SK-N-SH treated with all-trans-retinoic acid at 6 μM for 48 hours (cell line): ENCODE data around the gene HOXA13.

Source experiments
- ATAC-seq: fragments of 200-7000 bp; cut with Tn5 transposase; 3 replicates; pipeline ENCODE4 v1.9.1; 2020; ENCODE audit warnings: mild to moderate bottlenecking, moderate library complexity
- ARNTL ChIP-seq: fragments of 450-650 bp; formaldehyde crosslinking; IDR thresholded peaks from 2 replicates; pipeline ENCODE4 v1.5.0; 2020; ENCODE audit warnings: low read depth, mild to moderate bottlenecking, moderate library complexity, borderline replicate concordance
- CSDC2 ChIP-seq: fragments of 250-450 bp; sonication (Bioruptor Pico); IDR thresholded peaks from 2 replicates; pipeline ENCODE4 v1.5.0; 2020; ENCODE audit warnings: mild to moderate bottlenecking, moderate library complexity
- ESRRG ChIP-seq: fragments of 250-450 bp; sonication (Bioruptor Pico); IDR thresholded peaks from 2 replicates; pipeline ENCODE4 v1.6.1; 2021; ENCODE audit warnings: mild to moderate bottlenecking
- GLIS3 ChIP-seq: fragments of 250-450 bp; sonication (Bioruptor Pico); IDR thresholded peaks from 2 replicates; pipeline ENCODE4 v1.5.0; 2020; ENCODE audit warnings: mild to moderate bottlenecking, moderate library complexity
- ISL1 ChIP-seq: fragments of 250-450 bp; sonication (Bioruptor Pico); IDR thresholded peaks from 2 replicates; pipeline ENCODE4 v2.1.2; 2022; ENCODE audit warnings: mild to moderate bottlenecking, moderate library complexity
- OSR1 ChIP-seq: fragments of 250-450 bp; sonication (Bioruptor Pico); IDR thresholded peaks from 2 replicates; pipeline ENCODE4 v1.8.0; 2022; ENCODE audit warnings: moderate library complexity, mild to moderate bottlenecking, inconsistent platforms
- PPARA ChIP-seq: fragments of 250-450 bp; sonication (Bioruptor Pico); IDR thresholded peaks from 2 replicates; pipeline ENCODE4 v1.5.0; 2020; ENCODE audit warnings: mild to moderate bottlenecking, borderline replicate concordance
- TCF4 ChIP-seq: fragments of 250-450 bp; sonication (Bioruptor Pico); IDR thresholded peaks from 2 replicates; pipeline ENCODE4 v1.8.0; 2021; ENCODE audit warnings: mild to moderate bottlenecking, moderate library complexity, borderline replicate concordance
- TOX ChIP-seq: fragments of 250-450 bp; sonication (Bioruptor Pico); IDR thresholded peaks from 2 replicates; pipeline ENCODE4 v1.8.0; 2021; ENCODE audit warnings: mild to moderate bottlenecking, moderate library complexity, borderline replicate concordance
- ZC3H10 ChIP-seq: fragments of 250-450 bp; sonication (Bioruptor Pico); IDR thresholded peaks from 2 replicates; pipeline ENCODE4 v1.5.1; 2021; ENCODE audit warnings: mild to moderate bottlenecking, moderate library complexity
- ZFP3 ChIP-seq: fragments of 250-450 bp; sonication (Bioruptor Pico); IDR thresholded peaks from 2 replicates; pipeline ENCODE4 v1.5.0; 2020; ENCODE audit warnings: mild to moderate bottlenecking, moderate library complexity
- ZFP30 ChIP-seq: fragments of 450-650 bp; formaldehyde crosslinking; IDR thresholded peaks from 2 replicates; pipeline ENCODE4 v1.5.0; 2022; ENCODE audit warnings: mild to moderate bottlenecking, moderate library complexity
- ZNF565 ChIP-seq: fragments of 450-650 bp; formaldehyde crosslinking; conservative IDR thresholded peaks from 2 replicates; pipeline ENCODE4 v1.5.0; 2020; ENCODE audit warnings: low read depth, mild to moderate bottlenecking, moderate library complexity
- ZNF70 ChIP-seq: fragments of 450-650 bp; formaldehyde crosslinking; IDR thresholded peaks from 2 replicates; pipeline ENCODE4 v1.5.0; 2020; ENCODE audit warnings: mild to moderate bottlenecking, moderate library complexity
- ZNF8 ChIP-seq: fragments of 450-650 bp; formaldehyde crosslinking; IDR thresholded peaks from 2 replicates; pipeline ENCODE4 v1.5.0; 2020; ENCODE audit warnings: mild to moderate bottlenecking, moderate library complexity
- TF ChIP-seq, protein P1 (sequence below): fragments of 250-450 bp; sonication (Bioruptor Pico); IDR thresholded peaks from 2 replicates; pipeline ENCODE4 v1.8.0; 2020; ENCODE audit warnings: mild to moderate bottlenecking, moderate library complexity, borderline replicate concordance
- TF ChIP-seq, protein P2 (sequence below): fragments of 250-450 bp; sonication (Bioruptor Pico); IDR thresholded peaks from 2 replicates; pipeline ENCODE4 v1.5.1; 2021; ENCODE audit warnings: mild to moderate bottlenecking, moderate library complexity
- TF ChIP-seq, protein P3 (sequence below): fragments of 250-450 bp; sonication (Bioruptor Pico); IDR thresholded peaks from 2 replicates; pipeline ENCODE4 v1.8.0; 2021; ENCODE audit warnings: low read depth, mild to moderate bottlenecking, moderate library complexity, borderline replicate concordance
- TF ChIP-seq, protein P4 (sequence below): fragments of 250-450 bp; sonication (Bioruptor Pico); IDR thresholded peaks from 2 replicates; pipeline ENCODE4 v1.5.1; 2020; ENCODE audit warnings: low read depth, mild to moderate bottlenecking, moderate library complexity

HOXA13 gene

DNA sequence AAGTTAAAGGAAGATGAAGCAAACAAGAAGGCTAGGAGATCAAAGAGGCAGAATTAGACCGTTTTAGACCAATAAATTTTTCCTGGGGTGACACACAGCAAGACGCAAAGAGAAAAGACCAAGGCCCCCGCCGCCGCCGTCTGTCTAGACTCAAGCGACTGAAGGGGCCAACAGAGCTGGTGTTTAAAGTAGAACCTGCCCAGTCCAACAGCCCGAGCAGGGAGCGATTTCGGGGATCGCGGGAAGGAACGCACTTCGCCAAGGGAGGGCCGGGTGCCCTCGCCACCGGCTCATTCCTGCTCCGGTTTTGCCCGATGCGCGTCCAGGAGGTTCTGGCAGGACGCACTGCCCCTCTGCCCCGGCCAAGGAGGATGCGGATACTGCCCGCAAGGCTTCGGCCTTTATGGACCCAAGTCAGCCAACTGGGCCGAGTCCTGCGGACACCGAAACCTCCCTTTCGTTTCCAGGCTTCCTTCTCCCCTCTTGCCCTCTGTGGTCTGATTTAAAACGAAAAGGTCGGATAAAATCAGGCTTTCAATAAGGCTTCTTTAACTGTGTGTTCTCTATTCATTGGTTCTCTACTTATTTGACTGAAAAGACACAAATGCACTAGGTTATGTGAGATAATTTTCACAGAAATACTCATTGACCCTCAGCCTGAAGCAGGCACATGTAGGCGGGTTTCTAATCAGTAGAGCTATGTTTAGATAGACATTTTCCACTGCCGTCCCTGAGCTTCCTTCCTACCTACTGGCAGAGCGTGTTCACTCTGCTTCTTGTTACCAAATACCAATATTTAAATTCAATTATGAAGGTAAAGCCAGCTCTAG lies 41.2 kb downstream of the HOXA13 start:
- no peak for ATAC-seq
- TF ChIP-seq ISL1 (CRISPR knock-in tag): no peak
- no peak for TF ChIP-seq ESRRG
- TF ChIP-seq, protein P1, sequence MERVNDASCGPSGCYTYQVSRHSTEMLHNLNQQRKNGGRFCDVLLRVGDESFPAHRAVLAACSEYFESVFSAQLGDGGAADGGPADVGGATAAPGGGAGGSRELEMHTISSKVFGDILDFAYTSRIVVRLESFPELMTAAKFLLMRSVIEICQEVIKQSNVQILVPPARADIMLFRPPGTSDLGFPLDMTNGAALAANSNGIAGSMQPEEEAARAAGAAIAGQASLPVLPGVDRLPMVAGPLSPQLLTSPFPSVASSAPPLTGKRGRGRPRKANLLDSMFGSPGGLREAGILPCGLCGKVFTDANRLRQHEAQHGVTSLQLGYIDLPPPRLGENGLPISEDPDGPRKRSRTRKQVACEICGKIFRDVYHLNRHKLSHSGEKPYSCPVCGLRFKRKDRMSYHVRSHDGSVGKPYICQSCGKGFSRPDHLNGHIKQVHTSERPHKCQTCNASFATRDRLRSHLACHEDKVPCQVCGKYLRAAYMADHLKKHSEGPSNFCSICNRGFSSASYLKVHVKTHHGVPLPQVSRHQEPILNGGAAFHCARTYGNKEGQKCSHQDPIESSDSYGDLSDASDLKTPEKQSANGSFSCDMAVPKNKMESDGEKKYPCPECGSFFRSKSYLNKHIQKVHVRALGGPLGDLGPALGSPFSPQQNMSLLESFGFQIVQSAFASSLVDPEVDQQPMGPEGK: no peak
- TF ChIP-seq, protein P2, sequence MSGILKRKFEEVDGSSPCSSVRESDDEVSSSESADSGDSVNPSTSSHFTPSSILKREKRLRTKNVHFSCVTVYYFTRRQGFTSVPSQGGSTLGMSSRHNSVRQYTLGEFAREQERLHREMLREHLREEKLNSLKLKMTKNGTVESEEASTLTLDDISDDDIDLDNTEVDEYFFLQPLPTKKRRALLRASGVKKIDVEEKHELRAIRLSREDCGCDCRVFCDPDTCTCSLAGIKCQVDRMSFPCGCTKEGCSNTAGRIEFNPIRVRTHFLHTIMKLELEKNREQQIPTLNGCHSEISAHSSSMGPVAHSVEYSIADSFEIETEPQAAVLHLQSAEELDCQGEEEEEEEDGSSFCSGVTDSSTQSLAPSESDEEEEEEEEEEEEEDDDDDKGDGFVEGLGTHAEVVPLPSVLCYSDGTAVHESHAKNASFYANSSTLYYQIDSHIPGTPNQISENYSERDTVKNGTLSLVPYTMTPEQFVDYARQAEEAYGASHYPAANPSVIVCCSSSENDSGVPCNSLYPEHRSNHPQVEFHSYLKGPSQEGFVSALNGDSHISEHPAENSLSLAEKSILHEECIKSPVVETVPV (CRISPR knock-in tag): no peak
- no peak for TF ChIP-seq TOX (CRISPR knock-in tag)
- no peak for TF ChIP-seq PPARA (CRISPR knock-in tag)
- TF ChIP-seq ZNF8 (CRISPR knock-in tag): no peak
- no peak for TF ChIP-seq ARNTL
- no peak for TF ChIP-seq ZNF70 (CRISPR knock-in tag)
- no peak for TF ChIP-seq ZFP3 (CRISPR knock-in tag)
- no peak for TF ChIP-seq ZC3H10
- no peak for TF ChIP-seq ZFP30 (CRISPR knock-in tag)
- no peak for TF ChIP-seq GLIS3 (CRISPR knock-in tag)
- no peak for TF ChIP-seq ZNF565
- TF ChIP-seq, protein P3, sequence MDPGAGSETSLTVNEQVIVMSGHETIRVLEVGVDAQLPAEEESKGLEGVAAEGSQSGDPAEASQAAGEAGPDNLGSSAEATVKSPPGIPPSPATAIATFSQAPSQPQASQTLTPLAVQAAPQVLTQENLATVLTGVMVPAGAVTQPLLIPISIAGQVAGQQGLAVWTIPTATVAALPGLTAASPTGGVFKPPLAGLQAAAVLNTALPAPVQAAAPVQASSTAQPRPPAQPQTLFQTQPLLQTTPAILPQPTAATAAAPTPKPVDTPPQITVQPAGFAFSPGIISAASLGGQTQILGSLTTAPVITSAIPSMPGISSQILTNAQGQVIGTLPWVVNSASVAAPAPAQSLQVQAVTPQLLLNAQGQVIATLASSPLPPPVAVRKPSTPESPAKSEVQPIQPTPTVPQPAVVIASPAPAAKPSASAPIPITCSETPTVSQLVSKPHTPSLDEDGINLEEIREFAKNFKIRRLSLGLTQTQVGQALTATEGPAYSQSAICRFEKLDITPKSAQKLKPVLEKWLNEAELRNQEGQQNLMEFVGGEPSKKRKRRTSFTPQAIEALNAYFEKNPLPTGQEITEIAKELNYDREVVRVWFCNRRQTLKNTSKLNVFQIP (CRISPR knock-in tag): no peak
- no peak for TF ChIP-seq TCF4 (CRISPR knock-in tag)
- no peak for TF ChIP-seq CSDC2 (CRISPR knock-in tag)
- TF ChIP-seq OSR1 (CRISPR knock-in tag): no peak

DNA sequence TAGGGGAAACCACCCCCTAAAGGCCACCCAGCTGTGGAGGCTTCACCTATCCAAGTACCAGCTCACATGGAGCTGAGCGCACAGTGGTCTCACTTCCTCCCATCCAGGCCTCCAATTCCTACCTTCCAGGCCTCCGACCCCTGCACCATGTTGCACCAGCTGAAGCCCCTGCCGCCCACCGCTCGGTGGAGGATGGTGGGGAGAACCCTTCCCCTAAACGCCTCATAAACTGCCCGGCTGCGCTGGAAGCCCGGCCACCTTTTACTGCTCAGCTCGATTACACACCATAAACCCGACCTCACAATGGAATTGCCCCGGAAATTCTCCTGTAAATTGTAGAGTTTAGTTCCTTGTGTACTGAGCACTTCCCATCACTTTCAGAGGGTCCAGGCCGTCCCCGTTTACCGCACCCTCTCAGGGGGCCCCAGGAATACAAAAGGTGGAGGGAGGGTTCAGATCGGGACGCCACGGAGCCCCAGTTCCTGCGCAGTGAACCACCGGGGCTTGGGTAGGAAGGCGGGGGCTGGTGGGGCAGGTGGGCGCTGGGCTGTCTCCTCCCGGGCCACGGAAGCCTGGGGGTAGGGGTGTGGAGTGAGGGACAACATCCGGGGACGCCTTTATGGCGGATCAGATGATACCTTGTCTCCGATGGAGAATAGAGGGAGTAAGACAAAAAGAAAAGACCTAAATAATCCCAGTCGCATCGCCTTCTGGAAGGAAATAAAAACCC lies 42.0 kb downstream of the HOXA13 start:
- no peak for ATAC-seq
- no peak for TF ChIP-seq PPARA (CRISPR knock-in tag)

DNA sequence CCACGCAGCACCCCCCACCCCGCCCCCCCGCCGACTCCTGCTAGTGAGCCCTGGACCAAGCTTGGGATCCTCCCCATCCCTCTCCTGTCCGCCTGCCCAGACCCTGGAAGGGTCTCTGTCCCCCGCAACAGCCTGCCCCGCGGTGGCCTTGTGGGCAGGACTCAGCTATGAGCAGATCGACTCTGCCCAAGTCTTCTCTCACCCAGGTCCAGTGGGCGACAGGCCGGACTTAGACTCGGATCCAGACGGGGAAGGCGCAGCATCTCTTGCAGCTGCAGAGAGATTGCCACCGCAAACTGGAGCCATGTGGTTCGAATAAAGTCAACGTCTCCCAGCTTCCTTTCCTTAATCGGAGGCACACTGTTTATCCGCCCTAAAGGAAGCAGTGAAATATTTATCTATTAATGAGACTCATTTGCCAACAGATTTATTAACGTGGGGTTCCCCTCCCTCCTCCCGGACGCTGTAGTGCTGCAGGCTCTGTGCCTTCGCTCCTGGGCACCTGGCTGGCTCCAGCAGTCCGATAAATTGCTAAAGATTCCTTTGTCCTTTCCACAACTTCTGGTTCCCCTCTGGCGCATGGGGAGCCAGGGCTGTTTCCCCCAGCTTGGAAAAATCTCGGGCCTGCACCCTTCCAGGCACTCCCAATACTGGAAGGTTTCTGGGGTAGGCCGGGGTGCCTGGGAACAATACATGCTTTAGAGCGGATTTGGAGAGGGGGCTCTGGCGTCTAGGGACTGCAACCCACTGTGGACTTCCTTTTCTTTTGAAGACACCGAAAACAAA lies 42.8 kb downstream of the HOXA13 start:
- TF ChIP-seq GLIS3 (CRISPR knock-in tag) (no peak), CSDC2 (CRISPR knock-in tag) (no peak), ZNF8 (CRISPR knock-in tag) (no peak), ESRRG (no peak), PPARA (CRISPR knock-in tag) (no peak), ZFP3 (CRISPR knock-in tag) (no peak), ZFP30 (CRISPR knock-in tag) (no peak), ZNF565 (no peak)
- TF ChIP-seq, protein P1: no peak
- TF ChIP-seq, protein P4, sequence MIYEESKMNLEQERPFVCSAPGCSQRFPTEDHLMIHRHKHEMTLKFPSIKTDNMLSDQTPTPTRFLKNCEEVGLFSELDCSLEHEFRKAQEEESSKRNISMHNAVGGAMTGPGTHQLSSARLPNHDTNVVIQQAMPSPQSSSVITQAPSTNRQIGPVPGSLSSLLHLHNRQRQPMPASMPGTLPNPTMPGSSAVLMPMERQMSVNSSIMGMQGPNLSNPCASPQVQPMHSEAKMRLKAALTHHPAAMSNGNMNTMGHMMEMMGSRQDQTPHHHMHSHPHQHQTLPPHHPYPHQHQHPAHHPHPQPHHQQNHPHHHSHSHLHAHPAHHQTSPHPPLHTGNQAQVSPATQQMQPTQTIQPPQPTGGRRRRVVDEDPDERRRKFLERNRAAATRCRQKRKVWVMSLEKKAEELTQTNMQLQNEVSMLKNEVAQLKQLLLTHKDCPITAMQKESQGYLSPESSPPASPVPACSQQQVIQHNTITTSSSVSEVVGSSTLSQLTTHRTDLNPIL (CRISPR knock-in tag): no peak
- no peak for ATAC-seq
